Measurements from ENCODE around the gene PTPRN2.
"Not testable (repeated sequence)": the region's sequence is repeated elsewhere in the genome, so short reads cannot be mapped to it uniquely, and the experiment has no call there.

The PTPRN2 gene

GRCh38 chr7:157572622-157573021 lies 1015.0 kb downstream of the PTPRN2 start:
- no peak for DNase-seq

- no peak for DNase-seq
Measured at GRCh38 chr7:157570531-157571200, 1017.0 kb downstream of the PTPRN2 start.

- no peak for DNase-seq
Measured at GRCh38 chr7:157569967-157570366, 1017.7 kb downstream of the PTPRN2 start.

GRCh38 chr7:157568770-157569584 lies 1018.6 kb downstream of the PTPRN2 start:
- peak; percentile 71 for DNase-seq

- DNase-seq: no peak
Measured at GRCh38 chr7:157568106-157568769, 1019.4 kb downstream of the PTPRN2 start.

- no peak for DNase-seq
Measured at GRCh38 chr7:157567666-157568065, 1020.0 kb downstream of the PTPRN2 start.

- DNase-seq: no peak
Measured at GRCh38 chr7:157566631-157567006, 1021.0 kb downstream of the PTPRN2 start.

GRCh38 chr7:157565981-157566630 lies 1021.5 kb downstream of the PTPRN2 start:
- no peak for DNase-seq

GRCh38 chr7:157565201-157565626 lies 1022.4 kb downstream of the PTPRN2 start:
- DNase-seq: no peak

- DNase-seq: no peak
Measured at GRCh38 chr7:157564517-157565177, 1023.0 kb downstream of the PTPRN2 start.

GRCh38 chr7:157563467-157564135 lies 1024.0 kb downstream of the PTPRN2 start:
- DNase-seq: not testable (repeated sequence)

GRCh38 chr7:157562522-157563398 lies 1024.9 kb downstream of the PTPRN2 start:
- DNase-seq: not testable (repeated sequence)

GRCh38 chr7:157561816-157562410 lies 1025.7 kb downstream of the PTPRN2 start:
- no peak for DNase-seq

- no peak for DNase-seq
Measured at GRCh38 chr7:157561523-157561785, 1026.2 kb downstream of the PTPRN2 start.

- no peak for DNase-seq
Measured at GRCh38 chr7:157560710-157561522, 1026.7 kb downstream of the PTPRN2 start.

- no peak for DNase-seq
Measured at GRCh38 chr7:157560258-157560654, 1027.4 kb downstream of the PTPRN2 start.

- no peak for DNase-seq
Measured at GRCh38 chr7:157559596-157560257, 1027.9 kb downstream of the PTPRN2 start.

- DNase-seq: no peak
Measured at GRCh38 chr7:157558875-157559595, 1028.6 kb downstream of the PTPRN2 start.

- no peak for DNase-seq
Measured at GRCh38 chr7:157558516-157558874, 1029.1 kb downstream of the PTPRN2 start.
